GM23248 (cell line): ENCODE measurements around the gene ICA1. TPM values are rescaled to one million over a fixed set of nuclear protein-coding genes. Genes with fewer than 3 reads are reported as not detected.

Experiments
- DNase-seq: peaks from one replicate; pipeline ENCODE4 v3.0.0-alpha.2; 2015
- H2AFZ ChIP-seq: fragments of 200-600 bp; sonication (generic); 2 replicates; pipeline ENCODE4 v1.6.1; 2016; ENCODE audit warnings: antibody characterized with exemption
- H3F3A ChIP-seq: fragments of 200-600 bp; sonication (generic); 2 replicates; pipeline ENCODE4 v1.6.1; 2016; ENCODE audit warnings: mild to moderate bottlenecking, antibody characterized with exemption, mixed run types; ENCODE audit not compliant: insufficient read depth
- H3K27ac ChIP-seq: fragments of 200-600 bp; sonication (generic); 2 replicates; pipeline ENCODE4 v1.5.1; 2016; ENCODE audit warnings: mild to moderate bottlenecking
- H3K27me3 ChIP-seq: fragments of 200-600 bp; sonication (generic); replicated peaks from 2 replicates; pipeline ENCODE4 v1.6.1; 2016; ENCODE audit warnings: mild to moderate bottlenecking; ENCODE audit not compliant: insufficient read depth
- H3K36me3 ChIP-seq: fragments of 200-600 bp; sonication (generic); 2 replicates; pipeline ENCODE4 v1.6.1; 2016; ENCODE audit warnings: low read depth, mild to moderate bottlenecking
- H3K4me1 ChIP-seq: fragments of 200-600 bp; sonication (generic); 2 replicates; pipeline ENCODE4 v1.6.1; 2016; ENCODE audit warnings: mild to moderate bottlenecking; ENCODE audit not compliant: insufficient read depth
- H3K4me2 ChIP-seq: fragments of 200-600 bp; sonication (generic); one replicate; pipeline ENCODE4 v1.6.1; 2016; ENCODE audit warnings: mild to moderate bottlenecking; ENCODE audit not compliant: unreplicated experiment
- H3K4me3 ChIP-seq: fragments of 200-600 bp; sonication (generic); 2 replicates; pipeline ENCODE4 v1.5.1; 2016; ENCODE audit warnings: mild to moderate bottlenecking
- H3K79me2 ChIP-seq: fragments of 200-600 bp; sonication (generic); 2 replicates; pipeline ENCODE4 v1.6.1; 2016; ENCODE audit warnings: mild to moderate bottlenecking; ENCODE audit not compliant: insufficient read depth
- H3K9ac ChIP-seq: fragments of 200-600 bp; sonication (generic); 2 replicates; pipeline ENCODE4 v1.6.1; 2016; ENCODE audit warnings: mild to moderate bottlenecking
- H3K9me2 ChIP-seq: fragments of 200-600 bp; sonication (generic); 2 replicates; pipeline ENCODE4 v1.6.1; 2016; ENCODE audit warnings: mixed run types, mild to moderate bottlenecking, moderate library complexity; ENCODE audit not compliant: insufficient read depth
- H3K9me3 ChIP-seq: fragments of 200-600 bp; sonication (generic); one replicate; pipeline ENCODE4 v1.6.1; 2017; ENCODE audit warnings: low read depth
- H4K20me1 ChIP-seq: fragments of 200-600 bp; sonication (generic); 2 replicates; pipeline ENCODE4 v1.6.0; 2016; ENCODE audit not compliant: insufficient read depth
- EZH2 ChIP-seq: fragments of 200-600 bp; sonication (generic); IDR thresholded peaks from 2 replicates; pipeline ENCODE4 v1.6.1; 2018; ENCODE audit warnings: antibody characterized with exemption, mild to moderate bottlenecking; ENCODE audit not compliant: insufficient read depth, poor library complexity, severe bottlenecking
- EZH2phosphoT487 ChIP-seq: fragments of 200-600 bp; sonication (generic); IDR thresholded peaks from 2 replicates; pipeline ENCODE4 v1.6.1; 2018; ENCODE audit warnings: antibody characterized with exemption, moderate library complexity, mild to moderate bottlenecking, low read depth; ENCODE audit not compliant: insufficient read depth
- WGBS, 2 experiments: methylation state at CpG; one replicate each; pipeline ENCODE4 v1.1.6; 2015 to 2017; ENCODE audit warnings: low lambda C conversion rate in 2 of 2, low coverage in 1 of 2; ENCODE audit errors: missing lambda C conversion rate in 2 of 2; 5-methylcytosine and 5-hydroxymethylcytosine counted together
- in situ Hi-C: fragments of 300-500 bp; cut with MboI; formaldehyde crosslinking; loops from 2 replicates; pipeline ENCODE4 v1.15.0; 2020
- polyA plus RNA-seq: library from polyadenylated mRNA; unstranded; fragments of >200 nt; fragmentation: Nextera tagmentation; extraction: Ambion mirVana; gene quantifications from 2 replicates; pipeline ENCODE4 v1.2.1, GENCODE V29; 2016
- total RNA-seq: library from RNA; depleted of rRNA; stranded (reverse); fragments of >200 nt; shearing (Covaris generic); gene quantifications from 2 replicates; pipeline ENCODE4 v1.2.3, GENCODE V29; 2014

Gene ICA1
- total and polyA plus RNA-seq, 2 experiments from 2014 or later = not detected

DNA sequence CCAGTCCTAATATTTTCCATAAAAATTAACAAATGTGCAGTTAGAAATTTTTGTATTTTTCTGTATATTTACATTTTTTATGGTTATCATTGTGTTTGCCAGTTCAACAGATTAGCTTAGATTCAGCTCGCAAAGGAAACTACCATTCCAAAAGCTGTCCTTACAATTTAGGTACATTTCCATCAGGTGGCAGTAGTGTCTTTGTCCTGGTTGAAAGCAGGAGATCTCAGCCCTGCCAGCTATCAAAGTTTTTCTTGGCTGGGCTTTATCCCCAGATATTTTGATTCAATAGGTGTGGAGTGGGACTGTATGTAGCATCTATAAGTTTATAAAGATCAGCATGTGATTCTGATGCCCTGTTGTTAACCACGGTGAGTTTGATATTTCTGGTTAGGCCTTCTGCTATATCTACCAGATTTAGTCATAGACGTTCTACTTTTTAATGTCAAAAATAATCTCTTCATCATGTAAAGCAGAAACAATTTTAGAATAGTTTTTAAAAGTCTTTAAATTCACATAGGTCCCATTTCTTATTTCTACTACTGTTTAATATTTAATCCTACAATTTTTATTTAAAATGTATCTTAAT lies 15.5 kb upstream of the ICA1 start:
- no peaks in the 10 kb centered on the region for H3F3A ChIP-seq
- H3K27ac ChIP-seq = no peak overlapping the region
- no peak overlapping the region for H3K4me3 ChIP-seq
- H3K9ac ChIP-seq = no peak overlapping the region
- no peak overlapping the region for H2AFZ ChIP-seq
- no peaks in the 10 kb centered on the region for H3K9me2 ChIP-seq
- no peaks in the 10 kb centered on the region for H3K36me3 ChIP-seq
- no peaks in the 10 kb centered on the region for H3K9me3 ChIP-seq
- no peak overlapping the region for H3K4me2 ChIP-seq
- DNase-seq = no peak
- in situ Hi-C loops = no loop called here
- no peaks in the 10 kb centered on the region for H3K27me3 ChIP-seq
- no peaks in the 10 kb centered on the region for H3K4me1 ChIP-seq
- WGBS, 2 experiments = 53 to 64% methylated on average over 3 of the region's 3 CpGs
- H3K79me2 ChIP-seq = no peaks in the 10 kb centered on the region
- TF ChIP-seq EZH2 (no peak), EZH2phosphoT487 (no peak)
- no peaks in the 10 kb centered on the region for H4K20me1 ChIP-seq

GRCh38 chr7:8274589-8274988 lies 12.6 kb upstream of the ICA1 start:
- Histone ChIP-seq H3K9me2 (no peaks in the 10 kb centered on the region), H3K27me3 (no peaks in the 10 kb centered on the region), H2AFZ (no peak overlapping the region), H3K4me3 (no peak overlapping the region), H3K4me1 (no peaks in the 10 kb centered on the region), H4K20me1 (no peaks in the 10 kb centered on the region), H3K9ac (no peak overlapping the region), H3K79me2 (no peaks in the 10 kb centered on the region), H3K27ac (no peak overlapping the region), H3K9me3 (no peaks in the 10 kb centered on the region), H3F3A (no peaks in the 10 kb centered on the region), H3K36me3 (no peaks in the 10 kb centered on the region), H3K4me2 (no peak overlapping the region)
- TF ChIP-seq EZH2phosphoT487 = no peak
- TF ChIP-seq EZH2 = no peak
- 51 to 59% methylated on average over 2 of the region's 2 CpGs for WGBS, 2 experiments
- in situ Hi-C loops = no loop called here
- DNase-seq = no peak

DNA sequence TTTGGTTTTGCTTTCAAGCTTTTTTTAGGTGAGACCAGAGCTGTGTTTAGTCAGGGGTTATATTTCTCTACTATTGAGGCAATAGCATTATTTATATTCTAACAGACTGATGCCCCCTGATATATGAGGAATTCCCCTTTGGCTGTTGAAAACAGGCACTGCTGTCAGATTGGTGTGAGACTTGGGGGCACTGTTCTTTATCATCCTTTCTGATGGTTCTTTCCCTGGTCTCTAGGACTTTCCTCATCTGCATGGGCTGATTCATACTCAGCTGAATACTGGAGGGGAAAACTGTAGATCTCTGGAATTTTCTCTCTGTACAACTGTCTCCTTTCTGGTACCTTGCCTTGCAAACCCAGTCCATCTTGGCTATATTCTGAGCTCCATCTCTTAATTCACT lies 10.0 kb upstream of the ICA1 start:
- H3K9me2 ChIP-seq = no peaks in the 10 kb centered on the region
- H3K9me3 ChIP-seq = no peaks in the 10 kb centered on the region
- in situ Hi-C loops = no loop called here
- no peak overlapping the region for H2AFZ ChIP-seq
- H3K79me2 ChIP-seq = no peaks in the 10 kb centered on the region
- no peaks in the 10 kb centered on the region for H3K4me1 ChIP-seq
- no peak for DNase-seq
- no peaks in the 10 kb centered on the region for H4K20me1 ChIP-seq
- no peaks in the 10 kb centered on the region for H3K36me3 ChIP-seq
- no peak overlapping the region for H3K9ac ChIP-seq
- H3K27ac ChIP-seq = no peak overlapping the region
- no peaks in the 10 kb centered on the region for H3K27me3 ChIP-seq
- H3F3A ChIP-seq = no peaks in the 10 kb centered on the region
- no peak overlapping the region for H3K4me3 ChIP-seq
- H3K4me2 ChIP-seq = no peak overlapping the region
- TF ChIP-seq EZH2phosphoT487 (no peak), EZH2 (no peak)

GRCh38 chr7:8263048-8263447 lies 1.1 kb upstream of the ICA1 start:
- Histone ChIP-seq H3K27ac (no peak overlapping the region), H3K4me3 (no peak overlapping the region), H3K36me3 (no peaks in the 10 kb centered on the region), H3K4me2 (no peak overlapping the region), H3K27me3 (peaks cover 33% of the 10 kb centered on the region), H3F3A (no peaks in the 10 kb centered on the region), H3K9ac (no peak overlapping the region), H4K20me1 (no peaks in the 10 kb centered on the region), H3K9me3 (no peaks in the 10 kb centered on the region), H3K79me2 (no peaks in the 10 kb centered on the region), H3K9me2 (no peaks in the 10 kb centered on the region), H2AFZ (no peak overlapping the region), H3K4me1 (no peaks in the 10 kb centered on the region)
- in situ Hi-C loops = no loop called here
- DNase-seq = no peak
- WGBS, 2 experiments = 86 to 88% methylated on average over 7 of the region's 7 CpGs
- no peak for TF ChIP-seq EZH2phosphoT487
- TF ChIP-seq EZH2 = no peak
